BLaER1 (cell line): Measurements from ENCODE around the gene ZNF620.

Experiments used
- H3K27ac ChIP-seq: shearing (Covaris generic); formaldehyde crosslinking; 2 replicates; pipeline ENCODE4 v1.8.1; 2022
- H3K27me3 ChIP-seq: shearing (Covaris generic); formaldehyde crosslinking; 2 replicates; pipeline ENCODE4 v1.8.1; 2022
- H3K36me3 ChIP-seq: shearing (Covaris generic); formaldehyde crosslinking; 2 replicates; pipeline ENCODE4 v1.8.1; 2022
- H3K4me1 ChIP-seq: shearing (Covaris generic); formaldehyde crosslinking; 2 replicates; pipeline ENCODE4 v1.8.1; 2022
- H3K4me2 ChIP-seq: shearing (Covaris generic); formaldehyde crosslinking; 2 replicates; pipeline ENCODE4 v1.8.1; 2022
- H3K4me3 ChIP-seq: shearing (Covaris generic); formaldehyde crosslinking; 2 replicates; pipeline ENCODE4 v1.8.1; 2022
- H3K9ac ChIP-seq: shearing (Covaris generic); formaldehyde crosslinking; 2 replicates; pipeline ENCODE4 v1.8.1; 2022
- H3K9me3 ChIP-seq: shearing (Covaris generic); formaldehyde crosslinking; 2 replicates; pipeline ENCODE4 v1.8.1; 2022
- H4K20me1 ChIP-seq: shearing (Covaris generic); formaldehyde crosslinking; 2 replicates; pipeline ENCODE4 v1.8.1; 2022
- Cebpa-rat ChIP-seq: shearing (Covaris generic); IDR thresholded peaks from 2 replicates; pipeline ENCODE4 v1.8.1; 2022

The ZNF620 gene

GRCh38 chr3:40465111-40465407 lies 40.8 kb upstream of the ZNF620 start:
- no peak overlapping the region for H3K4me2 ChIP-seq
- H3K4me1 ChIP-seq, result peaks cover 28% of the 10 kb centered on the region
- H4K20me1 ChIP-seq, result peaks cover 77% of the 10 kb centered on the region
- H3K4me3 ChIP-seq, result no peak overlapping the region
- peaks cover 75% of the 10 kb centered on the region for H3K36me3 ChIP-seq
- no peaks in the 10 kb centered on the region for H3K9me3 ChIP-seq
- H3K27me3 ChIP-seq, result no peaks in the 10 kb centered on the region
- TF ChIP-seq Cebpa-rat, result no peak
- H3K9ac ChIP-seq, result no peak overlapping the region
- H3K27ac ChIP-seq, result no peak overlapping the region

- H3K27ac ChIP-seq, result no peak overlapping the region
- no peaks in the 10 kb centered on the region for H3K27me3 ChIP-seq
- peaks cover 71% of the 10 kb centered on the region for H3K36me3 ChIP-seq
- H3K4me1 ChIP-seq, result peaks cover 24% of the 10 kb centered on the region
- TF ChIP-seq Cebpa-rat, result no peak
- no peak overlapping the region for H3K9ac ChIP-seq
- peaks cover 73% of the 10 kb centered on the region for H4K20me1 ChIP-seq
- no peak overlapping the region for H3K4me3 ChIP-seq
- no peak overlapping the region for H3K4me2 ChIP-seq
- no peaks in the 10 kb centered on the region for H3K9me3 ChIP-seq
These were observed 40.4 kb upstream of the ZNF620 start for GRCh38 chr3:40465456-40465855.

- Histone ChIP-seq H3K4me3 (no peak overlapping the region), H3K27me3 (no peaks in the 10 kb centered on the region), H4K20me1 (peaks cover 48% of the 10 kb centered on the region), H3K4me2 (no peak overlapping the region), H3K9me3 (no peaks in the 10 kb centered on the region), H3K27ac (no peak overlapping the region), H3K36me3 (peaks cover 46% of the 10 kb centered on the region), H3K4me1 (peaks cover 16% of the 10 kb centered on the region), H3K9ac (no peak overlapping the region)
- no peak for TF ChIP-seq Cebpa-rat
These were observed 37.8 kb upstream of the ZNF620 start for GRCh38 chr3:40468018-40468417.

- no peak for TF ChIP-seq Cebpa-rat
- no peak overlapping the region for H3K4me2 ChIP-seq
- H3K9me3 ChIP-seq, result no peaks in the 10 kb centered on the region
- no peaks in the 10 kb centered on the region for H3K4me1 ChIP-seq
- peaks cover 21% of the 10 kb centered on the region; the same call in 1 of the 2 replicates for H4K20me1 ChIP-seq
- H3K36me3 ChIP-seq, result peaks cover 19% of the 10 kb centered on the region
- no peak overlapping the region for H3K9ac ChIP-seq
- no peaks in the 10 kb centered on the region for H3K27me3 ChIP-seq
- H3K27ac ChIP-seq, result no peak overlapping the region
- H3K4me3 ChIP-seq, result no peak overlapping the region
These were observed 35.1 kb upstream of the ZNF620 start for GRCh38 chr3:40470701-40471100.

GRCh38 chr3:40476478-40477470 lies 29.1 kb upstream of the ZNF620 start, which contains the start of gene ZNF619:
TSS of gene ZNF619 (plus strand) at chr3:40477122. CDS start at chr3:40477980, 858 bp downstream.
- Histone ChIP-seq H3K27ac (peak within 1 kb of the TSS; percentile 85), H3K9ac (peak within 1 kb of the TSS; percentile 88), H3K27me3 (no peaks in the 10 kb centered on the region)

GRCh38 chr3:40477666-40478065 lies 28.2 kb upstream of the ZNF620 start:
- Histone ChIP-seq H3K36me3 (peaks cover 40% of the 10 kb centered on the region), H3K9ac (peak overlapping the region; percentile 88), H4K20me1 (no peaks in the 10 kb centered on the region), H3K4me2 (peak overlapping the region; percentile 79), H3K9me3 (no peaks in the 10 kb centered on the region), H3K4me1 (peaks cover 19% of the 10 kb centered on the region), H3K4me3 (peak overlapping the region; percentile 78), H3K27me3 (no peaks in the 10 kb centered on the region), H3K27ac (peak overlapping the region; percentile 85)
- TF ChIP-seq Cebpa-rat, result no peak

More at GRCh38 chr3:40476478-40477470, 29.1 kb upstream of the ZNF620 start, which contains the start of gene ZNF619:
- no peak for TF ChIP-seq Cebpa-rat
- H3K4me2 ChIP-seq, result peak within 1 kb of the TSS; percentile 79
- peak within 1 kb of the TSS; percentile 78 for H3K4me3 ChIP-seq
- no peaks in the 10 kb centered on the region for H4K20me1 ChIP-seq
- H3K9me3 ChIP-seq, result no peaks in the 10 kb centered on the region
- H3K4me1 ChIP-seq, result peaks cover 18% of the 10 kb centered on the region
- H3K36me3 ChIP-seq, result peaks cover 31% of the 10 kb centered on the region

GRCh38 chr3:40487172-40487571 lies 18.7 kb upstream of the ZNF620 start:
- Histone ChIP-seq H3K9ac (no peak overlapping the region), H3K36me3 (peaks cover 79% of the 10 kb centered on the region)
- TF ChIP-seq Cebpa-rat, result no peak

GRCh38 chr3:40490916-40491315 lies 14.9 kb upstream of the ZNF620 start:
- Histone ChIP-seq H3K27me3 (no peaks in the 10 kb centered on the region), H3K27ac (no peak overlapping the region), H3K4me3 (no peak overlapping the region), H3K36me3 (peaks cover 42% of the 10 kb centered on the region), H3K9me3 (peaks cover 34% of the 10 kb centered on the region), H3K9ac (no peak overlapping the region), H3K4me1 (no peaks in the 10 kb centered on the region), H3K4me2 (no peak overlapping the region), H4K20me1 (no peaks in the 10 kb centered on the region)
- TF ChIP-seq Cebpa-rat, result no peak

More at GRCh38 chr3:40487172-40487571, 18.7 kb upstream of the ZNF620 start:
- peaks cover 43% of the 10 kb centered on the region for H3K9me3 ChIP-seq
- no peak overlapping the region for H3K4me3 ChIP-seq
- H3K4me2 ChIP-seq, result no peak overlapping the region
- H3K4me1 ChIP-seq, result no peaks in the 10 kb centered on the region
- H3K27ac ChIP-seq, result no peak overlapping the region
- no peaks in the 10 kb centered on the region for H3K27me3 ChIP-seq
- no peaks in the 10 kb centered on the region for H4K20me1 ChIP-seq

- Histone ChIP-seq H3K4me1 (no peaks in the 10 kb centered on the region), H4K20me1 (no peaks in the 10 kb centered on the region), H3K9ac (no peak overlapping the region), H3K4me3 (no peak overlapping the region), H3K27ac (no peak overlapping the region), H3K27me3 (no peaks in the 10 kb centered on the region), H3K9me3 (no peaks in the 10 kb centered on the region), H3K36me3 (0 out of 2 replicates have a peak, but pooled peaks cover 5% of the 10 kb centered on the region), H3K4me2 (no peak overlapping the region)
- TF ChIP-seq Cebpa-rat, result no peak
These were observed 11.1 kb upstream of the ZNF620 start for GRCh38 chr3:40494698-40495097.

- H3K4me1 ChIP-seq, result no peaks in the 10 kb centered on the region
- H3K9ac ChIP-seq, result no peak overlapping the region
- no peaks in the 10 kb centered on the region for H3K27me3 ChIP-seq
- H3K4me3 ChIP-seq, result no peak overlapping the region
- H3K36me3 ChIP-seq, result no peaks in the 10 kb centered on the region
- H3K9me3 ChIP-seq, result no peaks in the 10 kb centered on the region
- H3K4me2 ChIP-seq, result no peak overlapping the region
- H4K20me1 ChIP-seq, result no peaks in the 10 kb centered on the region
- H3K27ac ChIP-seq, result no peak overlapping the region
- no peak for TF ChIP-seq Cebpa-rat
These were observed 8.6 kb upstream of the ZNF620 start for GRCh38 chr3:40497288-40497687.
